Measurements from ENCODE around the gene SOCS1. TPM values are rescaled to one million over a fixed set of nuclear protein-coding genes. Genes with fewer than 3 reads are reported as not detected.

Gene SOCS1
- total RNA-seq, 1 donor from 2014 or later: 1.5 TPM

DNA sequence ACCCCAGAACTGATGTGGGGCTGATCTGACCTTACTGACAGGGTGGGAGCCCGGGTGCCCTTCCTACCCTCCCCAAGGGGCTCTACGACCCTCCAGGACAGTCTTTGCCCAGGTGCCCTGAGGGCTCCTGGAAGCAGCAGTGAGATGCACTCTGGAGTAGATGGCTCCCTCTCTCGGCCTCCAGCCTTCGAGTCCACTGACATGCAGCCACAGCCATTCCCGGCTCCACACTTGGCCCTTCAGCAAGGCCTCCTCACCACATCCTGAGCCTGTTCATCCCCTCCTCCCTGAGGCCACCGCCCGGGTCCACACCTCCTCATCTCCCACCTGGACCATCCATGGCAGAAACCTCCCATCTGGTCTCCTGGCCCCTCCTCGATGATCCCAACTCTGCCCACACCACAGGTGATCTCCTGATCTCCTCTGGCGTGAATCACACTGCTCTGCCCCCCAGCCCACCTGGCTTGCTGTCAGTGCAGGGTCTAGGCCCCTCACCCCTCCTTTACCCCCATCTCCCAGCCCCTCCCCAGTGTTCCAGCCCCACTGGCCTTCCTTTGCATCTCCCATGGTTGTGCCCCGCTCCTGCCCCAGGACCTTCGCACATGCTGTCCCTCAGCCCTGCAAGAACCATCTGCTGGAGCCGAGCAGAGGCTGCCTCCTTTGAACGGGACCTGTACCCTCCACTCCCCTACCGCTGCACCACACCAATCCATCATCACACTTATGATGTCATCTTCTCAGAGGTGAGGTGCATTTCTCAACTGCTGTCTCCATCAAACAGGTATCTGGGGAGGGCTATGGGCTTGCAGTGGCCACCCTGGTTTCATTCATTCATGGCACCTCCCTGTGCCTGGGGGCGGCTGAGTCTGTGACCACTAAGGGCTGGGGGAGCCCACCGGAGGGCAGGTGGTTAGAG, 44.7 kb downstream of the SOCS1 start:
- TF ChIP-seq, protein P1, sequence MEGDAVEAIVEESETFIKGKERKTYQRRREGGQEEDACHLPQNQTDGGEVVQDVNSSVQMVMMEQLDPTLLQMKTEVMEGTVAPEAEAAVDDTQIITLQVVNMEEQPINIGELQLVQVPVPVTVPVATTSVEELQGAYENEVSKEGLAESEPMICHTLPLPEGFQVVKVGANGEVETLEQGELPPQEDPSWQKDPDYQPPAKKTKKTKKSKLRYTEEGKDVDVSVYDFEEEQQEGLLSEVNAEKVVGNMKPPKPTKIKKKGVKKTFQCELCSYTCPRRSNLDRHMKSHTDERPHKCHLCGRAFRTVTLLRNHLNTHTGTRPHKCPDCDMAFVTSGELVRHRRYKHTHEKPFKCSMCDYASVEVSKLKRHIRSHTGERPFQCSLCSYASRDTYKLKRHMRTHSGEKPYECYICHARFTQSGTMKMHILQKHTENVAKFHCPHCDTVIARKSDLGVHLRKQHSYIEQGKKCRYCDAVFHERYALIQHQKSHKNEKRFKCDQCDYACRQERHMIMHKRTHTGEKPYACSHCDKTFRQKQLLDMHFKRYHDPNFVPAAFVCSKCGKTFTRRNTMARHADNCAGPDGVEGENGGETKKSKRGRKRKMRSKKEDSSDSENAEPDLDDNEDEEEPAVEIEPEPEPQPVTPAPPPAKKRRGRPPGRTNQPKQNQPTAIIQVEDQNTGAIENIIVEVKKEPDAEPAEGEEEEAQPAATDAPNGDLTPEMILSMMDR (conservative IDR thresholded peaks at IDR 0.05; ENCODE audit: low read depth, low read length): no peak
- H3K4me3 ChIP-seq (ENCODE audit: low read depth, low read length): no peak overlapping the region
- no peak for DNase-seq (ENCODE audit: low read depth)

- DNase-seq (ENCODE audit: low read depth): no peak
- TF ChIP-seq, protein P1 (conservative IDR thresholded peaks at IDR 0.05; ENCODE audit: low read depth, low read length): no peak
- no peak overlapping the region for H3K4me3 ChIP-seq (ENCODE audit: low read depth, low read length)
These were observed 45.7 kb downstream of the SOCS1 start for GRCh38 chr16:11210260-11210659.

DNA sequence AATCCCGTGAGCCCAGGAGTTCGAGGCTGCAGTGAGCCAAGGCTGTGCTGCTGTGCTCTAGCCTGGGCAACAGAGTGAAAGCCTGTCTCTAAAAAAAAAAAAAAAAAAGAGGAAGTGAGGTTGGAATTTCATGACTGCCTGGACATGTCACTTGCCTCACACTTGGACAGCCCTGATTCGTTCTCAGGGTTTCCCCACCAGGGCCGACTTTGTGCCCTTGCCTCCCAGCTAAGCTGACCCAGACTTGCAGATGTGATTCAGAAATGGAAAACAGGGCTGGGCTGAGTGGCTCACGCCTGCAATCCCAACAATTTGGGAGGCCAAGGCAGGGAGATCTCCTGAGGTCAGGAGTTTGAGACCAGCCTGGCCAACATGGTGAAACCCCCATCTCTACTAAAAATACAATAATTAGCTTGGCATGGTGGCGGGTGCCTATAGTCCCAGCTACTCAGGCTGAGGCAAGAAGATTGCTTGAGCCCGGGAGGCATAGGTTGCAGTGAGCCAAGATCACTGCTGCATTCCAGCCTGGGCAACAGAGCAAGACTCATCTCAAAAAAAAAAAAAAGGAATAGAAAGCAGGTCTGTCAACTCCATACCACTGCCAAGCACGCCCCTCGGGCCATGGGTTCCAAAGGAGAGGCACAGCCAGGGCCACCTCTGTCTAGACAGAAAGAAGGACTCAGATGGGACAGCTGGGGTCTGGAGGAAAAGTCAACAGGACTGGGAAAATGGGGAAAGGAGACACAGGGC, 46.9 kb downstream of the SOCS1 start:
- H3K4me3 ChIP-seq (ENCODE audit: low read depth, low read length): no peak overlapping the region
- TF ChIP-seq, protein P1 (conservative IDR thresholded peaks at IDR 0.05; ENCODE audit: low read depth, low read length): no peak
- DNase-seq (ENCODE audit: low read depth): no peak

DNA sequence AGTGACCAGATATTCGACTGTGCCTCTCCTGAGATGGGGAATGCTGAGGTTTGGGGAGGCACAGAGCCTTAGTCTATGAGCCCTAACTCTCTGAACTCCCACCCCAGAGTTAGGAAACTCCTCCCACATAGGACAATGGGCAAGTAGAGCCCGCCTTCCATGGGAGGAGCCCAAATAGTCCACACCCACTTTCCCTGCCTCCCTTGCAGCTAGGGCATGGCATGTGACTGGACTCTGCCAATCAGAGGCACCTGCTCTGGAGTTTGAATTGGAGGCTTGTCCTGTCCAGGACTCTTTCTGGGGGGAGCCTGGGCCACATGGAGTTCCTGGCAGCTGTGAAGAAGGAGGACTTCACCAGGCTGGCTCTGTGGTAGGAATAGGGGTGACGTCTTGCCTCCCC, 48.4 kb downstream of the SOCS1 start:
- TF ChIP-seq, protein P1 (conservative IDR thresholded peaks at IDR 0.05; ENCODE audit: low read depth, low read length): no peak
- DNase-seq (ENCODE audit: low read depth): no peak
- H3K4me3 ChIP-seq (ENCODE audit: low read depth, low read length): no peak overlapping the region

GRCh38 chr16:11205754-11206581, 50.0 kb downstream of the SOCS1 start:
- DNase-seq (ENCODE audit: low read depth): no peak
- H3K4me3 ChIP-seq (ENCODE audit: low read depth, low read length): no peak overlapping the region
- TF ChIP-seq, protein P1 (conservative IDR thresholded peaks at IDR 0.05; ENCODE audit: low read depth, low read length): no peak

- TF ChIP-seq, protein P1 (conservative IDR thresholded peaks at IDR 0.05; ENCODE audit: low read depth, low read length): no peak
- H3K4me3 ChIP-seq (ENCODE audit: low read depth, low read length): no peak overlapping the region
- DNase-seq (ENCODE audit: low read depth): no peak
These were observed 50.8 kb downstream of the SOCS1 start for GRCh38 chr16:11205065-11205699.

Measured in epithelial cell of proximal tubule (primary cell).